ENCODE results near the gene PRDM16.

- TF ChIP-seq CTCF (conservative IDR thresholded peaks at IDR 0.05) (no peak), ZFX (IDR thresholded peaks at IDR 0.05) (no peak)
These were observed 82.5 kb downstream of the PRDM16 start for GRCh38 chr1:3151456-3151855.

Data from C4-2B (cell line).